ENCODE results near the gene ITGA11.

ITGA11 gene

GRCh38 chr15:68379759-68380290, 52.1 kb downstream of the ITGA11 start:
- no peak overlapping the region for H3K4me3 ChIP-seq (ENCODE audit: low read depth, low read length)
- DNase-seq (ENCODE audit: low read depth), result no peak

- no peak overlapping the region for H3K4me3 ChIP-seq (ENCODE audit: low read depth, low read length)
- DNase-seq (ENCODE audit: low read depth), result no peak
Observed at GRCh38 chr15:68379058-68379758, 52.8 kb downstream of the ITGA11 start.

- H3K4me3 ChIP-seq (ENCODE audit: low read depth, low read length), result no peak overlapping the region
- DNase-seq (ENCODE audit: low read depth), result no peak
Observed at GRCh38 chr15:68378595-68378994, 53.4 kb downstream of the ITGA11 start.

GRCh38 chr15:68377766-68378165, 54.2 kb downstream of the ITGA11 start:
- no peak for DNase-seq (ENCODE audit: low read depth)

GRCh38 chr15:68376447-68377060, 55.4 kb downstream of the ITGA11 start:
- H3K4me3 ChIP-seq (ENCODE audit: low read depth, low read length), result no peak overlapping the region

More at GRCh38 chr15:68377766-68378165, 54.2 kb downstream of the ITGA11 start:
- H3K4me3 ChIP-seq (ENCODE audit: low read depth, low read length), result no peak overlapping the region

GRCh38 chr15:68375716-68376220, 56.2 kb downstream of the ITGA11 start:
- no peak for DNase-seq (ENCODE audit: low read depth)
- H3K4me3 ChIP-seq (ENCODE audit: low read depth, low read length), result no peak overlapping the region

More at GRCh38 chr15:68376447-68377060, 55.4 kb downstream of the ITGA11 start:
- DNase-seq (ENCODE audit: low read depth), result no peak

- no peak overlapping the region for H3K4me3 ChIP-seq (ENCODE audit: low read depth, low read length)
- DNase-seq (ENCODE audit: low read depth), result no peak
Observed at GRCh38 chr15:68375191-68375631, 56.8 kb downstream of the ITGA11 start.

GRCh38 chr15:68374168-68374745, 57.7 kb downstream of the ITGA11 start:
- no peak for DNase-seq (ENCODE audit: low read depth)
- H3K4me3 ChIP-seq (ENCODE audit: low read depth, low read length), result no peak overlapping the region

GRCh38 chr15:68373028-68373427, 58.9 kb downstream of the ITGA11 start:
- no peak for DNase-seq (ENCODE audit: low read depth)
- no peak overlapping the region for H3K4me3 ChIP-seq (ENCODE audit: low read depth, low read length)

GRCh38 chr15:68372291-68372811, 59.6 kb downstream of the ITGA11 start:
- no peak for DNase-seq (ENCODE audit: low read depth)
- no peak overlapping the region for H3K4me3 ChIP-seq (ENCODE audit: low read depth, low read length)

- DNase-seq (ENCODE audit: low read depth), result no peak
- H3K4me3 ChIP-seq (ENCODE audit: low read depth, low read length), result no peak overlapping the region
Observed at GRCh38 chr15:68371851-68372250, 60.1 kb downstream of the ITGA11 start.

- H3K4me3 ChIP-seq (ENCODE audit: low read depth, low read length), result no peak overlapping the region
- no peak for DNase-seq (ENCODE audit: low read depth)
Observed at GRCh38 chr15:68371160-68371559, 60.8 kb downstream of the ITGA11 start.

GRCh38 chr15:68370768-68371151, 61.2 kb downstream of the ITGA11 start:
- DNase-seq (ENCODE audit: low read depth), result no peak
- H3K4me3 ChIP-seq (ENCODE audit: low read depth, low read length), result no peak overlapping the region

GRCh38 chr15:68369931-68370767, 61.8 kb downstream of the ITGA11 start:
- no peak overlapping the region for H3K4me3 ChIP-seq (ENCODE audit: low read depth, low read length)

GRCh38 chr15:68368731-68369435, 63.1 kb downstream of the ITGA11 start:
- H3K4me3 ChIP-seq (ENCODE audit: low read depth, low read length), result no peak overlapping the region
- no peak for DNase-seq (ENCODE audit: low read depth)

More at GRCh38 chr15:68369931-68370767, 61.8 kb downstream of the ITGA11 start:
- DNase-seq (ENCODE audit: low read depth), result no peak

- DNase-seq (ENCODE audit: low read depth), result no peak
- H3K4me3 ChIP-seq (ENCODE audit: low read depth, low read length), result no peak overlapping the region
Observed at GRCh38 chr15:68367992-68368391, 64.0 kb downstream of the ITGA11 start.

GRCh38 chr15:68367226-68367625, 64.7 kb downstream of the ITGA11 start:
- no peak overlapping the region for H3K4me3 ChIP-seq (ENCODE audit: low read depth, low read length)
- DNase-seq (ENCODE audit: low read depth), result no peak

- no peak for DNase-seq (ENCODE audit: low read depth)
- H3K4me3 ChIP-seq (ENCODE audit: low read depth, low read length), result no peak overlapping the region
Observed at GRCh38 chr15:68366314-68366713, 65.6 kb downstream of the ITGA11 start.

- no peak for DNase-seq (ENCODE audit: low read depth)
- no peak overlapping the region for H3K4me3 ChIP-seq (ENCODE audit: low read depth, low read length)
Observed at GRCh38 chr15:68365770-68366169, 66.2 kb downstream of the ITGA11 start.
